Activated CD8-positive, alpha-beta memory T cell treated with anti-CD3 and anti-CD28 coated beads, Interleukin-2, amount 10 ng/mL, durations not matched to agents 7 days and 5 days (primary cell): Measurements from ENCODE around the gene KIF26B. TPM values are rescaled to one million over a fixed set of nuclear protein-coding genes. Genes with fewer than 3 reads are reported as not detected.
"Not testable (repeated sequence)": the region's sequence is repeated elsewhere in the genome, so short reads cannot be mapped to it uniquely, and the experiment has no call there.

Experiments used
- ATAC-seq: fragments of 150-1000 bp; cut with Tn5 transposase; one replicate; pipeline ENCODE4 v1.10.0; 2021; ENCODE audit warnings: moderate library complexity
- CTCF ChIA-PET: fragments of 350-600 bp; sonication (Branson Sonifier 250); formaldehyde crosslinking; loops from one replicate; lab custom pipeline; 2021; ENCODE audit warnings: antibody characterized with exemption; lab: Charles Lee
- DNase-seq: peaks from one replicate; pipeline ENCODE4 v3.0.0-alpha.2; 2020
- H3K27ac Mint-ChIP-seq: one replicate; pipeline ENCODE4 v1.8.0; 2021; ENCODE audit warnings: mild to moderate bottlenecking, mixed read lengths
- H3K27me3 Mint-ChIP-seq: one replicate; pipeline ENCODE4 v1.8.0; 2021; ENCODE audit warnings: mixed read lengths
- H3K36me3 Mint-ChIP-seq: one replicate; pipeline ENCODE4 v1.8.0; 2021; ENCODE audit warnings: mild to moderate bottlenecking, mixed read lengths
- H3K4me1 Mint-ChIP-seq: one replicate; pipeline ENCODE4 v1.8.0; 2021; ENCODE audit warnings: mixed read lengths
- H3K4me3 Mint-ChIP-seq: one replicate; pipeline ENCODE4 v1.8.0; 2021; ENCODE audit warnings: mild to moderate bottlenecking, moderate library complexity, mixed read lengths
- H3K9me3 Mint-ChIP-seq: one replicate; pipeline ENCODE4 v1.8.0; 2022; ENCODE audit warnings: low read depth, mixed read lengths
- total RNA-seq, 2 experiments: library from RNA; stranded (reverse); gene quantifications; one replicate each; pipeline ENCODE4 v1.2.3, GENCODE V29; 2021

KIF26B gene
- total RNA-seq, 2 experiments from 2014 or later = 0.28 TPM; not detected in 1

DNA sequence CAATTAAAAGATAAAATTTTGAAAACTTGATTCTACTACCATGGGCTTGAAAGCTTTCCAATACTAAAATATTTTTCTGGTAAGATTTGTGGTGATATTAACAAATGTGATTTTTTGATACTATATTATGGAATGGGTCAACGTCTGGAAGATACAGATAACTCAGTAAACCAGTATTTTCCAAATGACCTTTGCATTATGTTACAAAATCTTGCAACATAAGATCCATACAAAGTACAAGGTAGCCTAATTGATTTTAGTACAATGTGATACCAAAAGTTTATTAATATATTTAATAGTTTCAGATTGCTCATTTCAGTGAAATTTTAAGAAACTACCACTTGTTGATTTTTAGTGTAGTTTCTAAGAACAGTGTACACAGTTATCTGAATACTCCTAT, 236.2 kb downstream of the KIF26B start:
- Mint-ChIP-seq H3K27me3 (peaks cover 3% of the 10 kb centered on the region), H3K36me3 (no peaks in the 10 kb centered on the region), H3K27ac (no peak overlapping the region), H3K9me3 (no peaks in the 10 kb centered on the region), H3K4me3 (no peak overlapping the region), H3K4me1 (no peaks in the 10 kb centered on the region)
- ATAC-seq (no peak), DNase-seq (no peak)
- CTCF ChIA-PET = no interaction called here

- CTCF ChIA-PET = no interaction called here
- no peak overlapping the region for H3K4me3 Mint-ChIP-seq
These were observed 238.9 kb downstream of the KIF26B start for GRCh38 chr1:245393694-245394093.

GRCh38 chr1:245395680-245396079, 240.9 kb downstream of the KIF26B start:
- H3K9me3 Mint-ChIP-seq = no peaks in the 10 kb centered on the region
- no peaks in the 10 kb centered on the region for H3K4me1 Mint-ChIP-seq
- no peak overlapping the region for H3K27ac Mint-ChIP-seq
- no peak overlapping the region for H3K4me3 Mint-ChIP-seq
- no peaks in the 10 kb centered on the region for H3K36me3 Mint-ChIP-seq
- ATAC-seq (no peak), DNase-seq (no peak)
- H3K27me3 Mint-ChIP-seq = no peaks in the 10 kb centered on the region
- CTCF ChIA-PET = no interaction called here

More at GRCh38 chr1:245393694-245394093, 238.9 kb downstream of the KIF26B start:
- H3K27ac Mint-ChIP-seq = no peak overlapping the region
- H3K9me3 Mint-ChIP-seq = no peaks in the 10 kb centered on the region
- DNase-seq (no peak), ATAC-seq (no peak)
- H3K4me1 Mint-ChIP-seq = no peaks in the 10 kb centered on the region
- H3K27me3 Mint-ChIP-seq = no peaks in the 10 kb centered on the region
- no peaks in the 10 kb centered on the region for H3K36me3 Mint-ChIP-seq

- Mint-ChIP-seq H3K4me1 (no peaks in the 10 kb centered on the region), H3K27me3 (no peaks in the 10 kb centered on the region), H3K27ac (no peak overlapping the region), H3K9me3 (no peaks in the 10 kb centered on the region), H3K36me3 (no peaks in the 10 kb centered on the region), H3K4me3 (no peak overlapping the region)
- ATAC-seq = no peak
- CTCF ChIA-PET = no interaction called here
- DNase-seq = no peak
These were observed 241.8 kb downstream of the KIF26B start for GRCh38 chr1:245396615-245397014.

DNA sequence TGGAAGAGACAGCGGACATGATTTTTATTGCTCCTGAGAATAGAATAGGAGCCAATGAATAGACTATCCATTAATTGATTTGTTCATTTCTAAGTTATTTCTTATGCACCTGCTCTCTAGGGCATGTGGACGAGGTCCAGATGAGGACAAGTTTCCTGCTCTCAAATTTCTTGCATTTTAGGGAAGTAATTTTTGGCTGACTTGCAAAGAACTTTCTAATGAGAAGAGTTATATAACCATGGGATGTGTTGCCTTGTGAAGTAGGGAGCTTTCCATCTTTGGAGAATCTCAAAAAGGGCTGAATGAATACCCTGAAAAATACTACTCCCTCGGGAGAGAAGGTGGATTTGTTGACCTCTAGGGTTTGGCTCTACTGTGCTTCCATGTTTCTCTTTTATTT, 243.0 kb downstream of the KIF26B start:
- Mint-ChIP-seq H3K4me3 (no peak overlapping the region), H3K9me3 (no peaks in the 10 kb centered on the region)
- CTCF ChIA-PET = no interaction called here

GRCh38 chr1:245398180-245398579, 243.4 kb downstream of the KIF26B start:
- no peak overlapping the region for H3K4me3 Mint-ChIP-seq
- H3K4me1 Mint-ChIP-seq = no peaks in the 10 kb centered on the region
- no peaks in the 10 kb centered on the region for H3K36me3 Mint-ChIP-seq
- H3K27ac Mint-ChIP-seq = no peak overlapping the region
- CTCF ChIA-PET = no interaction called here
- no peaks in the 10 kb centered on the region for H3K9me3 Mint-ChIP-seq
- H3K27me3 Mint-ChIP-seq = no peaks in the 10 kb centered on the region
- ATAC-seq (no peak), DNase-seq (no peak)

More for the DNA sequence above, 243.0 kb downstream of the KIF26B start:
- ATAC-seq (no peak), DNase-seq (no peak)
- Mint-ChIP-seq H3K36me3 (no peaks in the 10 kb centered on the region), H3K27ac (no peak overlapping the region), H3K4me1 (no peaks in the 10 kb centered on the region), H3K27me3 (no peaks in the 10 kb centered on the region)

DNA sequence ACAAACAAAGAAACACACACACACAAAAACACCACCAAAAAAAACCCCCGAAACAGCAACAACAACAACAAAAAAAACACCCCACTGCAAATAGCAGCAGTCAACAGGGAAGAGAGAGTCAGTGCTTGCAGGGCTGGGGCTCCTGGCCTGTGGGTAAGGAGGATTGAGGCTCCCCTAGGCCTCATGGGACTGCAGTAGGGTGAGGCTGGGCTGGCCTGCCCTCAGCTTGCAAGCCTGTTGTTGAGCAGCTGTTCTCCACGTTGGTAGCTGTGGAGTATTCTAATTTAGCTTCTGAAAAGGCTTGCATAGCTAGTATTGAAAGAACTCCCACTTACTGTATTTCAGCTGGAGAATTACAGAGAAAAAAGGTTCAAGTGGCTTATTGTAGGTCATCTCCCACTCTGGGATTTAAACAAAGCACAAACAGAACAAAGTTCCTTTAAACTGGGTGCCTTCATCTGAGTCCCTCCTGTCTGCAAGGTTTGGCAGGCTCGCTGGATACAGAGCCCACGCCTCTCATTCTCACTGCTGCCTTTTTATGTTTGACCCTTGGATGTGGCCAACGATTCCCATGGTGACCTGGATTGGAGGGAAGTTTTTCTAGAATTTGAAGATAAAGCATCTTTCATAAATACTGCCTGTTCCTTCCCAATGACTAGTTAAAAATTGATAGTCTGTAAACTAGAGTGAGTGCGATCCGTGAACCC, 247.2 kb downstream of the KIF26B start:
- no peak overlapping the region for H3K4me3 Mint-ChIP-seq
- H3K27me3 Mint-ChIP-seq = no peaks in the 10 kb centered on the region
- no peaks in the 10 kb centered on the region for H3K4me1 Mint-ChIP-seq
- no peaks in the 10 kb centered on the region for H3K36me3 Mint-ChIP-seq
- DNase-seq (no peak), ATAC-seq (no peak)
- CTCF ChIA-PET = no interaction called here
- no peaks in the 10 kb centered on the region for H3K9me3 Mint-ChIP-seq
- H3K27ac Mint-ChIP-seq = no peak overlapping the region

DNA sequence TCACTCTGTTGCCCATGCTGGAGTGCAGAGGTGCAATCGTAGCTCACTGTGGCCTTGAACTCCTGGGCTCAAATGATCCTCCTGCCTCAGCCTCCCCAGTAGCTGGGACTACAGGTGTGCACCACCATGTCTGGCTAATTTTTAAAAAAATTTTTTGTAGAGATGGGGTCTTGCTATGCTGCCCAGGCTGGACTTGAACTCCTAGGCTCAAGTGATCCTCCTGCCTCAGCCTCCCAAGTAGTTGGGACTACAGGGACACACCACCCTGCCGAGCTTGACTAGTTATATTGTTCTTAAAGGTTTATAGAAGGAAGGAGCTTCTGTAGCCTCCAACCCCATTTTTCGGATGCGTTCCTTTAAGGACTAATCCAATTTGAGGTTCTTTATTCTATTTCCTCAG, 248.2 kb downstream of the KIF26B start:
- H3K27me3 Mint-ChIP-seq, ATAC-seq, CTCF ChIA-PET, H3K9me3 Mint-ChIP-seq, DNase-seq, H3K36me3 Mint-ChIP-seq, H3K4me3 Mint-ChIP-seq, H3K4me1 Mint-ChIP-seq, H3K27ac Mint-ChIP-seq: not testable (repeated sequence)

DNA sequence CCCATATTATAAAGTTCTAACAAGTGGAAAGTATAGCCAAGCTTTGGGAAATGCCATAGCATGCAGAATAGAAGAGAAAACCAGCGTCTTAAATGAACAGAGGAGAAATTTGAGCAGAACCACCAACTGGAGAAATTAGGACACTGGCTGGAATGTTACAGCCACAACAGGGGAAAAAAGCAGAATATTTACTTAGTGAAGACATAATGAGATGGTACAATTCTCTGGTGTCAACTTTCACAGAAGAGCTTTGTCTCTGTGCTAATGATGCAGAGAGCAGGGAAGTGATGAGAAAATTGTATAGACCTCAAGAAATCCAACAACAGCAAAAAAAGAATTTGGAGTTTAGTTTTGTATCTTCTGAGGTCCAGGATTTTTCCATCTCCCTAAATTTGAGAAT, 249.7 kb downstream of the KIF26B start:
- DNase-seq (no peak), ATAC-seq (no peak)
- no peaks in the 10 kb centered on the region for H3K4me1 Mint-ChIP-seq
- no peaks in the 10 kb centered on the region for H3K27me3 Mint-ChIP-seq
- CTCF ChIA-PET = no interaction called here
- no peaks in the 10 kb centered on the region for H3K9me3 Mint-ChIP-seq
- H3K36me3 Mint-ChIP-seq = no peaks in the 10 kb centered on the region
- no peak overlapping the region for H3K4me3 Mint-ChIP-seq
- no peak overlapping the region for H3K27ac Mint-ChIP-seq

GRCh38 chr1:245404952-245405351, 250.2 kb downstream of the KIF26B start:
- Mint-ChIP-seq H3K9me3 (no peaks in the 10 kb centered on the region), H3K27ac (no peak overlapping the region), H3K4me3 (no peak overlapping the region), H3K36me3 (no peaks in the 10 kb centered on the region), H3K27me3 (no peaks in the 10 kb centered on the region), H3K4me1 (no peaks in the 10 kb centered on the region)
- CTCF ChIA-PET = no interaction called here
- ATAC-seq (no peak), DNase-seq (no peak)

GRCh38 chr1:245406426-245406825, 251.6 kb downstream of the KIF26B start:
- CTCF ChIA-PET = no interaction called here
- ATAC-seq = no peak

GRCh38 chr1:245407983-245408382, 253.2 kb downstream of the KIF26B start:
- Mint-ChIP-seq H3K4me3 (no peak overlapping the region), H3K36me3 (no peaks in the 10 kb centered on the region), H3K4me1 (no peaks in the 10 kb centered on the region), H3K27me3 (no peaks in the 10 kb centered on the region), H3K27ac (no peak overlapping the region), H3K9me3 (no peaks in the 10 kb centered on the region)
- no peak for ATAC-seq
- CTCF ChIA-PET = interaction anchor here (0.9 kb wide), 1 partner anchor 255 kb away, joined by 3 read pairs; no protein-coding TSS in a partner anchor
- DNase-seq = no peak

More at GRCh38 chr1:245406426-245406825, 251.6 kb downstream of the KIF26B start:
- no peak overlapping the region for H3K27ac Mint-ChIP-seq
- no peaks in the 10 kb centered on the region for H3K36me3 Mint-ChIP-seq
- no peak for DNase-seq
- no peak overlapping the region for H3K4me3 Mint-ChIP-seq
- H3K9me3 Mint-ChIP-seq = no peaks in the 10 kb centered on the region
- no peaks in the 10 kb centered on the region for H3K27me3 Mint-ChIP-seq
- H3K4me1 Mint-ChIP-seq = no peaks in the 10 kb centered on the region

DNA sequence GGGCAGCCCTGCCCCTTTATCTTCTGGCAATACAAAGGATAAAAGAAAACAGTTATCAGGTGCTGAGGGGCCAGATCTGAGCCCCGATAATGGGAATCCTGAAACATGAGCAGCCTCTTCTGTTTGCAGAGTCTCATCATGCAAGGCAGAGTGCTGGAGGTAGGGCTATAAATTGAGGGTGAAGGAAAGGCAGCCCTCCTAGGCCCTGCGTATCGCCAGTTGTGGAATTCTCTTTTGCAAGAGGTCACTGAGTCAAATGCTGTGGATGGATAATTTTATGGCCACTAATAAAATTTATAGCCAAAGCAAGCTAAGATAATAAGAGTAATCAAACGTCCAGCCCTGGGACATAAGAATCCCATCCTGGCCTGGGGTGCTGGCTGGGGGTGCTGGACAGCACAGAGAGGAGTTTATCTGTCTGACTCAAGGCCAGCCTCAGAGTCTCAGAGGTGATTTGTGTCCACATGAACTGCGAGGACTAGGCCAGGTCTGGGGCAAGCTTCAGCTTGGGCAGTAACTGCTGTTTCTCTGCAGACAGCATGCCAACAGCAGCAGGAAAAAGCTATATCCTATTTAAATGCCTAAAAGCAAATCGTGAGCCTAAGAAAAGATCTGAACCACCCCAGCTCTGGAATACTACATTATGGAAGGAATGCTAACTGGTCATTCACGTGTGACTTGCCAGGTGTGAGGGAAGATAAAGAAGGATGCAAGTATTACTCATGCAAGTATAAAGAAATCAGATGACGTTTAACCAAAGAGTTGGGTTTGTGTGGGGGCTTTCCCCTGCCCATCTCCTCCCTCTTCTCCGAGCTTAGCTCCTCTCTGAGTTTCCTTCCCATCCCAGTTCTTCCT, 254.8 kb downstream of the KIF26B start:
- CTCF ChIA-PET = no interaction called here
- Mint-ChIP-seq H3K27ac (no peak overlapping the region), H3K9me3 (no peaks in the 10 kb centered on the region), H3K36me3 (no peaks in the 10 kb centered on the region), H3K27me3 (no peaks in the 10 kb centered on the region), H3K4me3 (no peak overlapping the region), H3K4me1 (no peaks in the 10 kb centered on the region)
- no peak for DNase-seq
- no peak for ATAC-seq
